HEK293T (cell line): ENCODE results near the gene KCNK1.

Experiments
- CTCF ChIA-PET: fragments of 350-600 bp; formaldehyde crosslinking; extraction: SDS; loops from one replicate; lab custom pipeline; 2021; ENCODE audit warnings: antibody characterized with exemption, inconsistent platforms; lab: Yijun Ruan, JAX
- POLR2A ChIA-PET: fragments of 350-600 bp; formaldehyde crosslinking; extraction: SDS; loops from one replicate; lab custom pipeline; 2020; ENCODE audit warnings: antibody characterized with exemption, inconsistent platforms; lab: Yijun Ruan, JAX
- DNase-seq: peaks from one replicate; pipeline ENCODE4 v3.0.0; 2012; ENCODE audit warnings: mixed read lengths; ENCODE audit errors: extremely low spot score
- ARNT ChIP-seq: fragments of 450-650 bp; IDR thresholded peaks from 2 replicates; pipeline ENCODE4 v1.6.1; 2017; ENCODE audit warnings: mild to moderate bottlenecking
- BHLHE40 ChIP-seq: fragments of 450-650 bp; IDR thresholded peaks from 2 replicates; pipeline ENCODE4 v1.6.1; 2016; ENCODE audit warnings: mild to moderate bottlenecking, moderate library complexity, borderline replicate concordance
- CTBP1 ChIP-seq: fragments of 450-650 bp; IDR thresholded peaks from 2 replicates; pipeline ENCODE4 v1.6.1; 2016; ENCODE audit warnings: borderline replicate concordance
- ELF4 ChIP-seq: fragments of 450-650 bp; IDR thresholded peaks from 2 replicates; pipeline ENCODE4 v1.6.1; 2017; ENCODE audit warnings: antibody characterized with exemption
- FOXA1 ChIP-seq: fragments of 450-650 bp; IDR thresholded peaks from 2 replicates; pipeline ENCODE4 v1.6.1; 2016; ENCODE audit warnings: mild to moderate bottlenecking
- FOXK2 ChIP-seq: fragments of 450-650 bp; IDR thresholded peaks from 2 replicates; pipeline ENCODE4 v1.6.1; 2016; ENCODE audit warnings: mild to moderate bottlenecking
- FOXM1 ChIP-seq: fragments of 450-650 bp; IDR thresholded peaks from 2 replicates; pipeline ENCODE4 v1.6.1; 2017; ENCODE audit warnings: mild to moderate bottlenecking, borderline replicate concordance
- HDGF ChIP-seq: fragments of 450-650 bp; IDR thresholded peaks from 2 replicates; pipeline ENCODE4 v1.6.1; 2017; ENCODE audit warnings: antibody characterized with exemption, borderline replicate concordance
- L3MBTL2 ChIP-seq: fragments of 450-650 bp; conservative IDR thresholded peaks from 2 replicates; pipeline ENCODE4 v1.6.1; 2016; ENCODE audit warnings: mild to moderate bottlenecking
- LEF1 ChIP-seq: fragments of 450-650 bp; IDR thresholded peaks from 2 replicates; pipeline ENCODE4 v1.6.1; 2017; ENCODE audit warnings: mild to moderate bottlenecking, borderline replicate concordance
- NFRKB ChIP-seq: fragments of 450-650 bp; IDR thresholded peaks from 2 replicates; pipeline ENCODE4 v1.6.1; 2016; ENCODE audit warnings: mild to moderate bottlenecking, moderate library complexity
- PKNOX1 ChIP-seq: fragments of 450-650 bp; IDR thresholded peaks from 2 replicates; pipeline ENCODE4 v1.6.1; 2016
- SP1 ChIP-seq: fragments of 450-650 bp; IDR thresholded peaks from 2 replicates; pipeline ENCODE4 v1.6.1; 2017
- SUZ12 ChIP-seq: fragments of 450-650 bp; IDR thresholded peaks from 2 replicates; pipeline ENCODE4 v1.6.1; 2016; ENCODE audit warnings: mild to moderate bottlenecking
- TARDBP ChIP-seq: fragments of 450-650 bp; IDR thresholded peaks from 2 replicates; pipeline ENCODE4 v1.6.1; 2016
- ZNF384 ChIP-seq: fragments of 450-650 bp; IDR thresholded peaks from 2 replicates; pipeline ENCODE4 v1.6.1; 2016

The KCNK1 gene

GRCh38 chr1:233613252-233614172 lies at the start of gene KCNK1:
TSS of gene KCNK1 (plus strand) at chr1:233614106. CDS start at chr1:233614172, 66 bp downstream.
- POLR2A ChIA-PET: interaction anchor here (1.0 to 1.7 kb wide), 3 partner anchors 22 to 286 kb away, joined by 3 to 7 read pairs (median 5); partner anchors contain the start of gene MAP3K21

GRCh38 chr1:233565313-233565712 lies 48.6 kb upstream of the KCNK1 start:
- CTCF ChIA-PET: no interaction called here

More at GRCh38 chr1:233613252-233614172, at the start of gene KCNK1:
- TF ChIP-seq PKNOX1 (no peak), SP1 (no peak), NFRKB (no peak), L3MBTL2 (peak; percentile 86)
- CTCF ChIA-PET: interaction anchor here (0.5 to 0.6 kb wide), 2 partner anchors 178 to 286 kb away, joined by 3 read pairs; no protein-coding TSS in a partner anchor
- peak; percentile 77 for DNase-seq

GRCh38 chr1:233566886-233567285 lies 47.0 kb upstream of the KCNK1 start:
- POLR2A ChIA-PET: no interaction called here
- no peak for DNase-seq
- no peak for TF ChIP-seq LEF1
- TF ChIP-seq NFRKB: no peak
- CTCF ChIA-PET: no interaction called here

More at GRCh38 chr1:233565313-233565712, 48.6 kb upstream of the KCNK1 start:
- DNase-seq: no peak
- POLR2A ChIA-PET: no interaction called here
- no peak for TF ChIP-seq FOXM1
- TF ChIP-seq ARNT: no peak
- no peak for TF ChIP-seq ELF4
- TF ChIP-seq HDGF: no peak
- no peak for TF ChIP-seq ZNF384

- CTCF ChIA-PET: interaction anchor here (0.6 kb wide), 1 partner anchor 133 kb away, joined by 5 read pairs; no protein-coding TSS in a partner anchor
- no peak for DNase-seq
- POLR2A ChIA-PET: no interaction called here
- no peak for TF ChIP-seq CTBP1
- no peak for TF ChIP-seq ELF4
- no peak for TF ChIP-seq ARNT
- TF ChIP-seq BHLHE40: no peak
- no peak for TF ChIP-seq TARDBP
- TF ChIP-seq LEF1: no peak
- TF ChIP-seq L3MBTL2: no peak
- no peak for TF ChIP-seq HDGF
- TF ChIP-seq FOXA1: no peak
- TF ChIP-seq NFRKB: no peak
- no peak for TF ChIP-seq FOXK2
- TF ChIP-seq FOXM1: no peak
- TF ChIP-seq SUZ12: no peak
- TF ChIP-seq PKNOX1: no peak
- no peak for TF ChIP-seq SP1
- TF ChIP-seq ZNF384: no peak
Measured at GRCh38 chr1:233569636-233570035, 44.3 kb upstream of the KCNK1 start.

- ChIA-PET CTCF (interaction anchor here (0.6 kb wide), 1 partner anchor 132 kb away, joined by 5 read pairs; no protein-coding TSS in a partner anchor), POLR2A (no interaction called here)
- DNase-seq: no peak
- TF ChIP-seq FOXA1 (no peak), ELF4 (no peak), LEF1 (no peak), NFRKB (no peak), L3MBTL2 (no peak), FOXK2 (no peak), SP1 (no peak), ARNT (no peak), HDGF (no peak)
Measured at GRCh38 chr1:233570216-233570615, 43.7 kb upstream of the KCNK1 start.

GRCh38 chr1:233570706-233571105 lies 43.2 kb upstream of the KCNK1 start:
- ChIA-PET POLR2A (no interaction called here), CTCF (no interaction called here)
- TF ChIP-seq LEF1: no peak
- no peak for DNase-seq

- ChIA-PET POLR2A (no interaction called here), CTCF (interaction anchor here (0.5 kb wide), 1 partner anchor 176 kb away, joined by 3 read pairs; no protein-coding TSS in a partner anchor)
- no peak for TF ChIP-seq BHLHE40
- TF ChIP-seq ZNF384: no peak
- TF ChIP-seq HDGF: no peak
- TF ChIP-seq NFRKB: no peak
- TF ChIP-seq PKNOX1: no peak
- TF ChIP-seq SUZ12: no peak
- no peak for TF ChIP-seq FOXM1
- no peak for TF ChIP-seq ELF4
- no peak for TF ChIP-seq ARNT
- TF ChIP-seq TARDBP: no peak
- no peak for TF ChIP-seq SP1
- TF ChIP-seq FOXK2: no peak
- TF ChIP-seq LEF1: no peak
- no peak for TF ChIP-seq CTBP1
- no peak for TF ChIP-seq FOXA1
- no peak for TF ChIP-seq L3MBTL2
- no peak for DNase-seq
Measured at GRCh38 chr1:233572896-233573295, 41.0 kb upstream of the KCNK1 start.
